Measurements from ENCODE around the gene LSM5.

The LSM5 gene

DNA sequence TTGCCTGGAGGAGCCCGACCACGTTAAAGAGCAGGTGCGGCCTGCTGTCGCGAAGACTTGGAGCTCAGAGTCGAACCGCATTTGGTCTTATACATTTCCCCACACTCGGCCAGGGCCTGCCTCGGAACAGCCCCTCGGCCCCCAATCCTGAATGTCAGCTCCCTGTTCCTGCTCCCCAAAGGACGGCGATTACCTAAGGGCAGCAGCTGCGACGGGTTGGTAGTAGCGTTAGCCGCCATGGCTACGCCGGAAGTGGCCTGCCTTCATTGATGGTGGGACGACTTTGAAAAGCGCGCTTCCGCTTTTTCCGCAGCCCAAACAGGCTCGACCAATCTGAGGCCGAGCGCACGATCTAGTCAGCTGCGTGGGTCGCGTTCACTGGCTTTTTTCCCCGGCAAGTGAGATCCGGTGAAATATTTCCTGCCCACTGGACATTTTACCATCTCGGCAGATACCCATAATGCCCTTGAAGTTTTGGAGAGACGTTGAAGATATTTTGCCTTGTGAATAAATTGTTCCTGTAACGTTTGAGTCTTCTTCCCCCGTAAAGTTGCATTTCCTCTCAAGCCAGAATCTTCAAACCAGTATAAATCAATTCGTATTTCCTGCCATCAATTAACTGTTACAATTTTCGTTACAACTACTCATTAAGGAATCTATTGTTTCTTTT, at the start of gene LSM5:
Gene LSM5 (minus strand): TSS at position 254 of the 670 bp plus-strand sequence. CDS start 15 bp downstream, at position 239.
- DNase-seq (ENCODE audit: low read depth in 2 of 2): peak; percentile 84 to 85

DNA sequence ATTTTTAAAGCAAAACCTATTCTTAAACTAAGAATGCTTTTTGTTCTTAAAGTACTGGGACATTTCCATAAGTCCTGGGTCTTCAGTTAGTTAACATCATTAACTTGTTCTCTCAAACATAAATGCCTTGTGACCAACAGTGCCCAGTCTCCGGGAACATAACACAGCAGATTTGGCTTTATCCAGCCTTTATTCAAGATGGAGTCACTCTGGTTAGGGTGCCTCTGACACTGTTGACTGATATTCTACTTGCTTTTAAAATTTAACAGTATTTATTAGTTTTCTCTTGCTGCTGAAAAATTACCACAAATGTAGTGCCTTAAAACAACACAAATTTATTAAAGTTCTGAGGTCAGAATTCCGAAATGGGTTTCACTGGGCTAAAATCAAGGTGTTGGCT, 49.2 kb upstream of the LSM5 start:
- DNase-seq (ENCODE audit: low read depth in 2 of 2): no peak

DNA sequence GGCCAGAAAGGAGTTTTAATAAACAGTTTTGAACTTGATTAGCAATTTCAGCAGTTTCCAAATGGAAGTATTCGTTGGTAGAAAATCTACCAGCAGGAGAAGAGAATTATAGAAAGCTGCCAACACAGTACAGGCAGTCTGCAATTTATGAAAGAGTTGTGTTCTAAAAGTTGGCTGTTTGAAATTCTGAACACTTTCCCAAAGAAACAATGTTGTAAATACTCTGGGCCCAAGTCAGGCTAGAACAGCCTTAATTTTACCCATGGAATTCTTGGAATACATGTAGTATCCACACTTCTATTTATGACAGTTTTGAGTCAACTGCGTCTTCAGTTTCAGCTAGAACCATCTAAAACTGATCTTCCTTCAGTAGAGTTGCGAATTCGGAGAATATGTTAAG, 47.6 kb upstream of the LSM5 start:
- DNase-seq (ENCODE audit: low read depth in 2 of 2): no peak

DNA sequence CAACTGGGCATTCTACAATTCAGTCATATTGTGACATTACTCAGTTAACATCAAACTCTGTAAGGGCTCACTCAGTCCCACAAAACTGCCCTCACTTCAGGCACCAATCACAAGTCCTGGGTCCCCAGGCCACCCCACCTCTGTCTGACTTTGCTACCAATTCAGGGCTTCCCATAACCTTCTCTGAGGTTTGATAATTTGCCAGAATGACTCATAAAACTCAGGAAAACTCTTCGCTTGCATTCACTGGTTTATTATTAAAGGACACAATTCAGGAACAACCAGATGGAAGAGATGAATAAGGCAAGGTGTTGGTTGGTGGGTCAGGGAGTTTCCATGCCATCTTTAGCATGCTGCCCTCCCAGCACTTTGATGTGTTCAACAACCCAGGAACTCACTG, 46.4 kb upstream of the LSM5 start:
- DNase-seq (ENCODE audit: low read depth in 2 of 2): peak; percentile 32 to 40

- no peak for DNase-seq (ENCODE audit: low read depth in 2 of 2)
These were observed 45.8 kb upstream of the LSM5 start for GRCh38 chr7:32536016-32536415.

DNA sequence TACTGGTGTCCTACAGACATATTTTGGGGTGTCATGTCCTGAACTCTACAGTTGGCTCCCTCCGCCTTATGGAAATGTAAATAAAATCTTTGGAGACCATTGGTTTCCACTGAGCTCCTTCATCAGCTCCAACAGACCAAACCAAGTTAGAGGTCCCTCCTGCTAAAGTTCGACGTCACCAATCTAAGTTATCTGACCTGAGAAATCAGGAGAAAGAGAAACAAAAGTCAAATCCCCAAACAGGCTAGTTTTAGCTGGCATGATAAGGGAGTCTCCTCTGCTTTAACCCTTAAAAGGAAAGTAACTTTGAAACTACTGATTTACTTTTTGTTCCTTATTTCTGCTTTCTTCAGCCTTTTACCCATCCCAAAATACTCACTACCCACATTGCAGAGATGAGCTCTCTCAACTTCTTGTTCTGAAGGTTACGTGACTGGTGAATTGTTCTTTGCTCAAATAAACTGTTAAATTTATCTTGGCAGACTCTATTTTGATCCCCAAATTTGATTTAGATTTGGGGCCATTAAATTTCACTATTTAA, 45.1 kb upstream of the LSM5 start:
- no peak for DNase-seq (ENCODE audit: low read depth in 2 of 2)

- no peak for DNase-seq (ENCODE audit: low read depth in 2 of 2)
These were observed 43.3 kb upstream of the LSM5 start for GRCh38 chr7:32533276-32534029.

- DNase-seq (ENCODE audit: low read depth in 2 of 2): no peak
These were observed 42.5 kb upstream of the LSM5 start for GRCh38 chr7:32532716-32533115.

DNA sequence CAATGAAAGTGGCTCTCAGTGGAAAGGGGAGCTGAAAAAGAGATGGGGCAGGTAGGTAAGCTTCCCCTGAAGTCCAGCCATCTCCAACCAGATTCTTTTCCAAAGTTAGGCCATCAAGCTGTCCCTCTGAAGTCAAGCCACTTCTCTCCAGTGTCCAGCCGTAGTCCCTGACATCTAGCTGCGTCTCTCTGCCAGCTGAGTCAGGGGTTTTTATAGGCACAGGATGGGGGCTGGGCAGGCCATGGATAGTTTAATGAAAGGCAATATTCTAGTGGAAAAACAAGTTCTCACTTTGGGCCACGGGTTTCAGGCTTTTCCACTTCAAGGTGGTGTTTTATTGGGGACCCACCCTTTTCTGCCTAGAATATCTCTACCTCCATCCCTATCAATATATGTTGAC, 41.9 kb upstream of the LSM5 start:
- DNase-seq (ENCODE audit: low read depth in 2 of 2): no peak

DNA sequence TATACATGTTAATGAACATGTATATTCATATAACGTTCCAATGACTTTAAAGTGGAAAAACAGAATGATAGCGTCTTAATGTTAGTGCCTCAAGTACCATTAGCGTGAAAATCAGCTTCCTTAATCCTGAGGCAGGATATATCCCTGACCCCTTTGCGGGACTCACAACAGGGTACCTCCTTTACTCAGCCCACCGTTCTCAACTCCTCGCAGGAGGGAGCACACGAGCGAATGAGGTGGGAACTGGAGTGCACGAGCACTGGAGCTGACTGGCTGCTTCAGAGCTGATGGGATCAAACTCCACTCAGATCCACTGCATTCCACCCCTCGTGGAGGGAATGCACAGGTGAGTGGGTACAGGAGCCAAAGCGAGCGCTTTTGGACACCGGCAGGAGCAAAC, 41.2 kb upstream of the LSM5 start:
- no peak for DNase-seq (ENCODE audit: low read depth in 2 of 2)

GRCh38 chr7:32525839-32526238, 35.7 kb upstream of the LSM5 start:
- DNase-seq (ENCODE audit: low read depth in 2 of 2): no peak

DNA sequence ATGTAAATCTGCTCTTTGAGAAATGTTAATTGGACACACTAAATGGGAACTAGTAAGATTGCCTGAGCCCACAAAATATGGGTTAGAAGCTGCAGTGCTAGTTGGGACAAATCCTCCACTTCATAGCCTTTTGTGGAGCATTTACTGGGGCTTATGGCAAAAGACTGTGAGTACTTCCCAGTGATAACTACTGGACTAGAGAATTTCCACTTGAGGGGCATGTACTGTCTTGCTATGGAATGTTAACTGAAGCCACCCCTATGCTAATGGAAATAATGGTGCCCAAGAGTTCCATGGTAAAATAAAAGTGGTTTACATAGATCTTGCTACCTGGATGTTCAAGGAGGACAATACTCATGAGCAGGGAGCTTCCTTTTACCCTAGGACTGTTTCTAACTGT, 34.5 kb upstream of the LSM5 start:
- no peak for DNase-seq (ENCODE audit: low read depth in 2 of 2)

DNA sequence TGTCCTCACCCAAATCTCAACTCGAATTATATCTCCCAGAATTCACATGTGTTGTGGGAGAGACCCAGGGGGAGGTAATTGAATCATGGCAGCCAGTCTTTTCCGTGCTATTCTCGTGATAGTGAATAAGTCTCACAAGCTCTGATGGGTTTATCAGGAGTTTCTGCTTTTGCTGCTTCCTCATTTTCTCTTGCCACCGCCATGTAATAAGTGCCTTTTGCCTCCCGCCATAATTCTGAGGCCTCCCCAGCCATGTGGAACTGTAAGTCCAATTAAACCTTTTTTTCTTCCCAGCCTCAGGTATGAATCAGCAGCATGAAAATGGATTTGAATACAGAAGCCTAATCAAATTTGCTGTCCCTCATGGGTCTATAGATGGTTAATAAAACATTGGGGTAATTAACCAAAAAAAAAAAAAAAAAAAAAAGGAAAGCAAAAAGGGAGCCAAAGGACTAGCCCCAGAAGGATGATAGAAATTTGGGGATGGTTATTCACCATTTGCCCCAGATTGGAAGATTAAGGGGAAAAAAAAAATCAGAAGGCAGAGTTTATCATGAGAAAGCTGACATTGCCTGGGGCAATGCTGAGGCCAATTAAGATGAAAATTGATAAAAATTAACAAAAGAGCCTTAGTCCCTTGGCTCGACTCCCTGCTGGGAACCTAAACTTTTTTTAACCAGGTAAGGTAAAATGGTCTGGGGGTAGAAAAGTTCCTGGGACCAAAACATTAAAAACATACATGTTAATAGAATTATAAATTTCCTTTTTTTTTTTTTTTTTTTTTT, 32.8 kb upstream of the LSM5 start:
- no peak for DNase-seq (ENCODE audit: low read depth in 2 of 2)

- DNase-seq (ENCODE audit: low read depth in 2 of 2): no peak
These were observed 29.6 kb upstream of the LSM5 start for GRCh38 chr7:32519763-32520162.

- DNase-seq (ENCODE audit: low read depth in 2 of 2): no peak
These were observed 28.5 kb upstream of the LSM5 start for GRCh38 chr7:32518534-32519140.

DNA sequence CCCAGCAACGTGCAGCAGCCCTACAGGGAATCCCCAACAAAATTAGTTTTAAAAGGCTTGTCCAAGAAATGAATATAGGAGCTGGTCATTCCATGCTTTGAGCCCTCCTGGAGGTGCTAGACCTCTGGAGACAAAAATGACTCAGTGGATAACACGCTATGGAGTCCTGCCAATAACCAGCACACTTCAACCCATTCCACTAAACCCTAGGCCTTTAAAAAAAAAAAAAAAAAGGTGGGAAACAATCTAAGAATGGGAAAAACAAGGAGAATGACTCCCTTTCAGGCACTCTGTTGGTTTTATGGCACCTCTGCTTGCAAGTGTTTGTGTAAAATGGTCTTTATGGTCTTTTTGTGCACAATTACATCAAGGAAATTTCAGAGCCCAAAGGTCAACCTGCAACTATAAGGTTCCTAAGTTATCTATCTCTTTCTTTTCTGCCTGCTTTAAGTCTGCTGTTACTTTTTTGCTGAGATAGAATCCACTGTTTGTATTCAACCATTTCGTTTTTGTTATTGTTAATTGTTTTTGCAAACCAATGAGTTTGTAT, 26.4 kb upstream of the LSM5 start:
- no peak for DNase-seq (ENCODE audit: low read depth in 2 of 2)

DNA sequence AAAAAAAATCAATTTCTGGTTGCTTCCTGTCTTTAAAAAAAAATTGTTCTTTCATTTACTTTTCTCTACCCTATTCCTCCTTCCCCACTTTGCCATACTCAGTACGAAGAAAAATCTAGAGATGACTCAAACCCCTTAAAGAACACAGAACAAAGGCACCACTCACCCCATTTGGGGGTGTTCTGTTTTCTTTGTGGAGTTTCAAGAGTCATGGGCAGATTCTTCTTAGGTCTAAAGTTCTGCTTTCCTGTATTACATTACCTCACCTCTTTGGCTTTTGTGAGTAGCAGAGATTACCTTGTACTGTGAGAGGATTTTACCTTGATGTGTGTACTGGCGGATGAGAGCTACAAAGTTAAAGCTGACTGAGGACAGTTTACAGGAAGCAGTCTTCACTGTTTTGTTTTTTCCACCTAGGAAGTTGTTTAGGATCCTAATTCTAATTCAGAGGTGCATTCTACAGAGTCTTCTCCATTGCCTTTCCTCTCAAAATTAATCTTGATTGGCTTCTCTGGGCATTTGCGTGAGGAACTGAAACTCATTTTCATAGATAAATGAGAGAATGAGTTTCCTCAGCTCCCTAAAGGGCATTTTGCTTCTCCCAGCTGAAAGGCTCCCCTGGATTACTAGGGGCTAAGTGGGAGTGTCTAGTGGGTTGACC, 25.8 kb upstream of the LSM5 start:
- no peak for DNase-seq (ENCODE audit: low read depth in 2 of 2)

- DNase-seq (ENCODE audit: low read depth in 2 of 2): no peak
These were observed 23.0 kb upstream of the LSM5 start for GRCh38 chr7:32513210-32513609.

- DNase-seq (ENCODE audit: low read depth in 2 of 2): no peak
These were observed 21.6 kb upstream of the LSM5 start for GRCh38 chr7:32511791-32512190.

GRCh38 chr7:32507414-32507813, 17.2 kb upstream of the LSM5 start:
- DNase-seq (ENCODE audit: low read depth in 2 of 2): no peak

Measured in fibroblast of skin of left quadriceps (primary cell).